Stimulated activated naive CD8-positive, alpha-beta T cell treated with anti-CD3 and anti-CD28 coated beads, Interleukin-15, amount 100 ng/mL, for 72 hours (primary cell): ENCODE results near the gene CEP152.
"Not testable (repeated sequence)": the region's sequence is repeated elsewhere in the genome, so short reads cannot be mapped to it uniquely, and the experiment has no call there.

Experiments
- ATAC-seq: fragments of 150-1000 bp; cut with Tn5 transposase; 2 replicates; pipeline ENCODE4 v1.10.0; 2021; ENCODE audit warnings: mild to moderate bottlenecking, moderate library complexity
- DNase-seq, 2 donors: peaks; one replicate each; pipeline ENCODE4 v3.0.0; 2021 to 2022
- H3K27ac Mint-ChIP-seq, 2 donors: one replicate each; pipeline ENCODE4 v1.8.0; 2022; ENCODE audit warnings: mild to moderate bottlenecking in 2 of 2, mixed read lengths in 2 of 2, moderate library complexity in 2 of 2
- H3K27me3 Mint-ChIP-seq: one replicate; pipeline ENCODE4 v1.8.0; 2022; ENCODE audit warnings: mixed read lengths
- H3K4me1 Mint-ChIP-seq: one replicate; pipeline ENCODE4 v1.8.0; 2022; ENCODE audit warnings: mild to moderate bottlenecking, mixed read lengths
- H3K4me3 Mint-ChIP-seq, 2 donors: one replicate each; pipeline ENCODE4 v1.8.0; 2022; ENCODE audit warnings: mild to moderate bottlenecking in 2 of 2, mixed read lengths in 2 of 2, moderate library complexity in 1 of 2
- H3K9me3 Mint-ChIP-seq, 2 donors: one replicate each; pipeline ENCODE4 v1.8.0; 2022; ENCODE audit warnings: mixed read lengths in 2 of 2

Gene CEP152, protein sequence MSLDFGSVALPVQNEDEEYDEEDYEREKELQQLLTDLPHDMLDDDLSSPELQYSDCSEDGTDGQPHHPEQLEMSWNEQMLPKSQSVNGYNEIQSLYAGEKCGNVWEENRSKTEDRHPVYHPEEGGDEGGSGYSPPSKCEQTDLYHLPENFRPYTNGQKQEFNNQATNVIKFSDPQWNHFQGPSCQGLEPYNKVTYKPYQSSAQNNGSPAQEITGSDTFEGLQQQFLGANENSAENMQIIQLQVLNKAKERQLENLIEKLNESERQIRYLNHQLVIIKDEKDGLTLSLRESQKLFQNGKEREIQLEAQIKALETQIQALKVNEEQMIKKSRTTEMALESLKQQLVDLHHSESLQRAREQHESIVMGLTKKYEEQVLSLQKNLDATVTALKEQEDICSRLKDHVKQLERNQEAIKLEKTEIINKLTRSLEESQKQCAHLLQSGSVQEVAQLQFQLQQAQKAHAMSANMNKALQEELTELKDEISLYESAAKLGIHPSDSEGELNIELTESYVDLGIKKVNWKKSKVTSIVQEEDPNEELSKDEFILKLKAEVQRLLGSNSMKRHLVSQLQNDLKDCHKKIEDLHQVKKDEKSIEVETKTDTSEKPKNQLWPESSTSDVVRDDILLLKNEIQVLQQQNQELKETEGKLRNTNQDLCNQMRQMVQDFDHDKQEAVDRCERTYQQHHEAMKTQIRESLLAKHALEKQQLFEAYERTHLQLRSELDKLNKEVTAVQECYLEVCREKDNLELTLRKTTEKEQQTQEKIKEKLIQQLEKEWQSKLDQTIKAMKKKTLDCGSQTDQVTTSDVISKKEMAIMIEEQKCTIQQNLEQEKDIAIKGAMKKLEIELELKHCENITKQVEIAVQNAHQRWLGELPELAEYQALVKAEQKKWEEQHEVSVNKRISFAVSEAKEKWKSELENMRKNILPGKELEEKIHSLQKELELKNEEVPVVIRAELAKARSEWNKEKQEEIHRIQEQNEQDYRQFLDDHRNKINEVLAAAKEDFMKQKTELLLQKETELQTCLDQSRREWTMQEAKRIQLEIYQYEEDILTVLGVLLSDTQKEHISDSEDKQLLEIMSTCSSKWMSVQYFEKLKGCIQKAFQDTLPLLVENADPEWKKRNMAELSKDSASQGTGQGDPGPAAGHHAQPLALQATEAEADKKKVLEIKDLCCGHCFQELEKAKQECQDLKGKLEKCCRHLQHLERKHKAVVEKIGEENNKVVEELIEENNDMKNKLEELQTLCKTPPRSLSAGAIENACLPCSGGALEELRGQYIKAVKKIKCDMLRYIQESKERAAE (N-terminal part only)

GRCh38 chr15:48810414-48811324 is at the start of gene CEP152:
Gene CEP152 (minus strand): TSS chr15:48811069. CDS start chr15:48805649, 5,420 bp downstream.
- ATAC-seq, result peak; percentile 97
- H3K27ac Mint-ChIP-seq, result peak within 1 kb of the TSS; percentile 98
- DNase-seq, result peak; percentile 97 to 99
- H3K4me3 Mint-ChIP-seq, result peak within 1 kb of the TSS; percentile 96 to 99
- peaks cover 37% of the 10 kb centered on the region for H3K4me1 Mint-ChIP-seq
- H3K27me3 Mint-ChIP-seq, result peaks cover 16% of the 10 kb centered on the region
- H3K9me3 Mint-ChIP-seq, result no peaks in the 10 kb centered on the region

GRCh38 chr15:48859426-48859825 is 48.6 kb upstream of the CEP152 start:
- ATAC-seq (no peak), DNase-seq (no peak)
- Mint-ChIP-seq H3K27me3 (peaks cover 11% of the 10 kb centered on the region), H3K27ac (no peak overlapping the region), H3K4me3 (no peak overlapping the region), H3K9me3 (no peaks in the 10 kb centered on the region), H3K4me1 (peaks cover 8% of the 10 kb centered on the region)

DNA sequence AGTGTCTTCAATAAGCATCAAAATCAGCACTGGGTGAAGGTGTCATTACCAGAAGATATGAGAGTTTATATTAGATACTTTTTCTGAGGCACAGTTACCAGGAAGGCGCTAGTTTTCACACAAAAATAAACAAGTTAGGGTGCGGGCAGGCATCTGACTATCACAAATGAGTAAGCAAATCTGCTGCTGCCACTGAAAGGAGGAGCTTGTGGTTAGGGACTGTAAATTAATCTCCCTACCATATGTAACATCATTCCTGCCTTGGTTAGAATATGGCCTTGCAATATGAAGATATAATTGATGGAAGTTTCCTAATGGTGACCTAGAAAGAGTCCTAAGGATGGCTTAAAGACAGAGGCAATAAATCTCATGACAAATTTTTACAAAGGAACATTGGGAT is 47.5 kb upstream of the CEP152 start:
- H3K4me3 Mint-ChIP-seq, result no peak overlapping the region
- peaks cover 8% of the 10 kb centered on the region for H3K4me1 Mint-ChIP-seq
- H3K27ac Mint-ChIP-seq, result no peak overlapping the region
- DNase-seq, result no peak
- ATAC-seq, result no peak
- H3K9me3 Mint-ChIP-seq, result no peaks in the 10 kb centered on the region
- H3K27me3 Mint-ChIP-seq, result peaks cover 19% of the 10 kb centered on the region

GRCh38 chr15:48856942-48857341 is 46.1 kb upstream of the CEP152 start:
- Mint-ChIP-seq H3K27ac (no peak overlapping the region), H3K9me3 (no peaks in the 10 kb centered on the region), H3K27me3 (peaks cover 19% of the 10 kb centered on the region), H3K4me3 (no peak overlapping the region), H3K4me1 (no peaks in the 10 kb centered on the region)
- no peak for DNase-seq
- ATAC-seq, result no peak

- Mint-ChIP-seq H3K4me1 (no peaks in the 10 kb centered on the region), H3K27me3 (peaks cover 19% of the 10 kb centered on the region), H3K4me3 (no peak overlapping the region), H3K27ac (no peak overlapping the region), H3K9me3 (no peaks in the 10 kb centered on the region)
- ATAC-seq (no peak), DNase-seq (no peak)
These were observed 44.9 kb upstream of the CEP152 start for GRCh38 chr15:48855501-48856440.

GRCh38 chr15:48854434-48854833 is 43.6 kb upstream of the CEP152 start:
- ATAC-seq, H3K9me3 Mint-ChIP-seq, H3K27ac Mint-ChIP-seq, DNase-seq, H3K4me3 Mint-ChIP-seq, H3K4me1 Mint-ChIP-seq: not testable (repeated sequence)
- peaks cover 19% of the 10 kb centered on the region for H3K27me3 Mint-ChIP-seq

DNA sequence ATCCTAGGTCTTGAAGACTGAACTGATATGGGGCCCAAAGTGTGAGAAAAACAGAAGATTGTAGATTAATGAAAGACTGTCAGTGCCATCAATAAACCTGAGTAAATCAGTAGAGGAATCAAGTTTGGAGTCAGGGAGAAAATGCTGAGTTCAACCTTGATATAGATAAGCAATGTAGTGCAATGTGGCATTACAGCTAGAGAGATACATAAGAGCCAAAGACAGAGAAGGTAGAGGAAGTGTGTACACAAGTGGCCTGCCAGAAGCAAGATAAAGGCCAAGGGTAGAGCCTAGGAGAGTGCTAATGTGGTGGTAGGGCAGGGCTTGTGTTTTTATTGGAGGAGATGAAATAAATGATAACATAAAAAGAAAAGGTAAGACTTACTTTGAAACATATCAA is 41.1 kb upstream of the CEP152 start:
- Mint-ChIP-seq H3K27ac (no peak overlapping the region), H3K4me3 (no peak overlapping the region), H3K9me3 (no peaks in the 10 kb centered on the region)

DNA sequence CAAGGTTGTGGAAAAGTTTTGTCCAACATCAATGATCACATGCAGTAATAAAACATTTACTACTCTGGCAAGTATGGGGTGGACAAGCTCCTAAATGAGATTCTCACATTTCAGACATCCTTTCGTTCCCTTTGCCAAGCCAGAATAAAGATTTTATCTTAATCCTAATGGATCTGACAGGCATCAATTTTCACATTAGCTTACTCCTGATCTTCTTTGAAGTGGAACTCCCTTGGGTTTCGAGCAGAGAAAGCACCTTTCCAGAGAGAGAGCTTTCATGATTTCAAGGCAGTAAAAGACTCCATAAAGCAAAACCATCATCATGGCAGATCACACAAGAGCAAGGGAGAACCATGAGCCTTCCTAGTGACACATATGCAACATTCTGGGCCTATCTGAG is 39.8 kb upstream of the CEP152 start:
- H3K27ac Mint-ChIP-seq, result no peak overlapping the region
- peaks cover 8% of the 10 kb centered on the region for H3K27me3 Mint-ChIP-seq
- ATAC-seq (no peak), DNase-seq (no peak)
- H3K4me3 Mint-ChIP-seq, result no peak overlapping the region
- no peaks in the 10 kb centered on the region for H3K9me3 Mint-ChIP-seq
- H3K4me1 Mint-ChIP-seq, result no peaks in the 10 kb centered on the region

More for the DNA sequence above, 41.1 kb upstream of the CEP152 start:
- Mint-ChIP-seq H3K4me1 (no peaks in the 10 kb centered on the region), H3K27me3 (peaks cover 8% of the 10 kb centered on the region)
- ATAC-seq, result no peak
- DNase-seq, result no peak

DNA sequence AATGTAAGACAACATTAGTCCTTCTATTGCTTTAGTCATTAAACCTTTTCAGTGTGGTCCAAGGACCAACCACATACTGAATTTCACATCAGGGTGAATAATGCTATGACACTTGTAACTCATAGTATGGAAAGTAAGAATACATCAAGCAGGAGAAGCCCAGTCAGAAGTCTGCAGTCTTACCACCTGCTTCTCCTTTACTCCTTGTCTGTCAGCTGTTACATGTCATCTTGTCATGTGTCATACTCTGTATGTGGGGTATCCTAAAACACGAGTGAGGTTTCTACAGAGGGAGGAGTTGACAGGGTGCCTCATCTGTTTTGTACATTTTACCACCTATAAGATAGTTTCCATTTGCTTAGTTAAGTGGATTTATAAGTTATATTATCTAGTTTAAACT is 34.3 kb upstream of the CEP152 start:
- DNase-seq, result no peak
- peak; percentile 26 for ATAC-seq
- H3K27ac Mint-ChIP-seq, result no peak overlapping the region
- H3K4me3 Mint-ChIP-seq, result no peak overlapping the region
- H3K27me3 Mint-ChIP-seq, result no peaks in the 10 kb centered on the region
- H3K4me1 Mint-ChIP-seq, result no peaks in the 10 kb centered on the region
- peaks cover 0 to 9% of the 10 kb centered on the region in 2 donors for H3K9me3 Mint-ChIP-seq

- H3K9me3 Mint-ChIP-seq, result peaks cover 0 to 9% of the 10 kb centered on the region in 2 donors
- H3K27me3 Mint-ChIP-seq, result no peaks in the 10 kb centered on the region
- ATAC-seq, result no peak
- H3K4me3 Mint-ChIP-seq, result no peak overlapping the region
- no peaks in the 10 kb centered on the region for H3K4me1 Mint-ChIP-seq
- no peak overlapping the region for H3K27ac Mint-ChIP-seq
- DNase-seq, result no peak
These were observed 31.6 kb upstream of the CEP152 start for GRCh38 chr15:48842501-48842900.

DNA sequence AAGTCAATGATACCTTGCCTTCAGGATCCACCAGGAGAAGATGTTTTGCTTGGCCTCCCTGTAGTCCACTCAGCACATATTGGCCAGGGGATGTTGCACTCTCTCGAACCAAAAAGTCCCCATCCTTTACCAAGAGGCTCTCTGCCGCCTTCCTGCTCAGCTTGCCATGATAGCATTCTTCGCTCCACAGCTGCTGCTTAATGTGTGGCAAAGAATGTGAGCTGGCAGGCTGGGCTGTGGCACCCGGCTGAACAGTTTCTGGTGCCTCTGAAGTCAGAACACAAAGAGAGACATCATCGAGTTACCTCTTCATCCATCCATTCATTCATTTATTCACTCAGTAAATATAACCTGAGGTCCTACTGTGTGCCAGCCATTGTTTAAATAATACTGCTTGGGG is 23.9 kb upstream of the CEP152 start:
- H3K27ac Mint-ChIP-seq, result no peak overlapping the region
- DNase-seq (no peak), ATAC-seq (no peak)
- H3K4me1 Mint-ChIP-seq, result no peaks in the 10 kb centered on the region
- H3K4me3 Mint-ChIP-seq, result no peak overlapping the region
- H3K9me3 Mint-ChIP-seq, result peaks cover 10 to 23% of the 10 kb centered on the region in 2 donors
- peaks cover 13% of the 10 kb centered on the region for H3K27me3 Mint-ChIP-seq

- no peaks in the 10 kb centered on the region for H3K4me1 Mint-ChIP-seq
- ATAC-seq, result no peak
- H3K27ac Mint-ChIP-seq, result no peak overlapping the region
- H3K27me3 Mint-ChIP-seq, result peaks cover 13% of the 10 kb centered on the region
- no peak overlapping the region for H3K4me3 Mint-ChIP-seq
- DNase-seq, result no peak
- H3K9me3 Mint-ChIP-seq, result peaks cover 10 to 23% of the 10 kb centered on the region in 2 donors
These were observed 22.8 kb upstream of the CEP152 start for GRCh38 chr15:48833526-48834239.

DNA sequence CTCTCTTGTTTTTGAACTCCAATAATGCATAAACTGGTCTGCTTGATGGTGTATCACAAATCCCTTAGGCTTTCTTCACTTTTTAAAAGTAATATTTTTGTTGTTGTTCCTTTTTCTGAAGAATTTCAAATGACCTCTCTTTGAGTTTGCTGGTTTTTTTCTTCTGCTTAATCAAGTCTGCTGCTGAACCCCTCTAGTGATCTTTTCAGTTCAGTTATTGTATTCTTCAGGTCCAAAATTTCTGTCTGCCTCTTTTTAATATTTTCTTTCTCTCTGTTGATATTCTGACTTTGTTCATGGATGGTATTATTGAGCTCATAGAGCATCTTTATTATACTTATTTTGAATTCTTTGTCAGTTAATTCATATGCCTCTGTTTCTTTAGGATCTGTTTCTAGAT is 21.8 kb upstream of the CEP152 start:
- Mint-ChIP-seq H3K4me3 (no peak overlapping the region), H3K4me1 (no peaks in the 10 kb centered on the region), H3K27me3 (peaks cover 13% of the 10 kb centered on the region), H3K9me3 (peaks cover 10 to 23% of the 10 kb centered on the region in 2 donors), H3K27ac (no peak overlapping the region)
- DNase-seq (no peak), ATAC-seq (no peak)
